Activated B cell treated with CpG ODN at 0.5 μM for 24 hours (primary cell): ENCODE results near the gene RAD21L1. TPM values are rescaled to one million over a fixed set of nuclear protein-coding genes. Genes with fewer than 3 reads are reported as not detected.

Source experiments
- ATAC-seq: fragments of 200-7000 bp; cut with Tn5 transposase; one replicate; pipeline ENCODE4 v1.10.0; 2021; ENCODE audit warnings: low read depth, mild to moderate bottlenecking, moderate library complexity
- CTCF ChIA-PET: fragments of 350-600 bp; sonication (Branson Sonifier 250); formaldehyde crosslinking; loops from one replicate; lab custom pipeline; 2021; ENCODE audit warnings: antibody characterized with exemption; lab: Charles Lee
- POLR2A ChIA-PET: fragments of 350-600 bp; sonication (Branson Sonifier 250); formaldehyde crosslinking; loops from one replicate; lab custom pipeline; 2021; ENCODE audit warnings: antibody characterized with exemption; lab: Charles Lee
- DNase-seq: peaks from one replicate; pipeline ENCODE4 v3.0.0; 2022
- H3K27ac Mint-ChIP-seq: one replicate; pipeline ENCODE4 v1.8.0; 2020; ENCODE audit warnings: mixed read lengths
- H3K27me3 Mint-ChIP-seq: one replicate; pipeline ENCODE4 v1.8.0; 2021; ENCODE audit warnings: mixed read lengths
- H3K36me3 Mint-ChIP-seq: one replicate; pipeline ENCODE4 v1.8.0; 2021; ENCODE audit warnings: low read depth, mixed read lengths
- H3K4me1 Mint-ChIP-seq: one replicate; pipeline ENCODE4 v1.8.0; 2021; ENCODE audit warnings: mixed read lengths
- H3K4me3 Mint-ChIP-seq: one replicate; pipeline ENCODE4 v1.8.0; 2020; ENCODE audit warnings: mild to moderate bottlenecking, mixed read lengths
- H3K9me3 Mint-ChIP-seq: one replicate; pipeline ENCODE4 v1.8.0; 2020; ENCODE audit warnings: mixed read lengths
- CTCF ChIP-seq: fragments of 200-600 bp; IDR thresholded peaks from one replicate; pipeline ENCODE4 v1.8.0; 2022; ENCODE audit warnings: antibody characterized with exemption, mild to moderate bottlenecking
- intact Hi-C: fragments of 100-400 bp; cut with micrococcal nuclease; formaldehyde crosslinking; loops from one replicate; pipeline ENCODE4 v1.15.1; 2024
- total RNA-seq: library from RNA; stranded (reverse); gene quantifications from 2 replicates; pipeline ENCODE4 v1.2.3, GENCODE V29; 2022

RAD21L1 gene
- total RNA-seq, 1 donor from 2014 or later = not detected

- intact Hi-C loops = no loop called here
- Mint-ChIP-seq H3K4me3 (no peak overlapping the region), H3K36me3 (no peaks in the 10 kb centered on the region), H3K27ac (no peak overlapping the region), H3K27me3 (no peaks in the 10 kb centered on the region), H3K4me1 (no peaks in the 10 kb centered on the region), H3K9me3 (no peaks in the 10 kb centered on the region)
- TF ChIP-seq CTCF = no peak
- DNase-seq (no peak), ATAC-seq (no peak)
- CTCF ChIA-PET = no interaction called here
- POLR2A ChIA-PET = no interaction called here
These were observed 61.5 kb downstream of the RAD21L1 start for GRCh38 chr20:1287306-1287705.

GRCh38 chr20:1287787-1288569, 62.1 kb downstream of the RAD21L1 start:
- no peak for TF ChIP-seq CTCF
- H3K27ac Mint-ChIP-seq = no peak overlapping the region
- H3K4me1 Mint-ChIP-seq = no peaks in the 10 kb centered on the region
- intact Hi-C loops = no loop called here
- no peaks in the 10 kb centered on the region for H3K36me3 Mint-ChIP-seq
- no peaks in the 10 kb centered on the region for H3K9me3 Mint-ChIP-seq
- DNase-seq (no peak), ATAC-seq (no peak)
- CTCF ChIA-PET = no interaction called here
- no peak overlapping the region for H3K4me3 Mint-ChIP-seq
- no peaks in the 10 kb centered on the region for H3K27me3 Mint-ChIP-seq
- POLR2A ChIA-PET = no interaction called here

GRCh38 chr20:1291191-1291741, 65.4 kb downstream of the RAD21L1 start:
- Mint-ChIP-seq H3K9me3 (no peaks in the 10 kb centered on the region), H3K27me3 (no peaks in the 10 kb centered on the region), H3K4me1 (no peaks in the 10 kb centered on the region), H3K27ac (no peak overlapping the region), H3K4me3 (no peak overlapping the region), H3K36me3 (no peaks in the 10 kb centered on the region)
- DNase-seq (no peak), ATAC-seq (no peak)
- intact Hi-C loops = no loop called here
- TF ChIP-seq CTCF = no peak
- ChIA-PET CTCF (interaction anchor here (1.4 kb wide), 1 partner anchor 9 kb away, joined by 3 read pairs; no protein-coding TSS in a partner anchor), POLR2A (no interaction called here)

GRCh38 chr20:1292620-1293019, 66.8 kb downstream of the RAD21L1 start:
- CTCF ChIA-PET = no interaction called here
- DNase-seq = no peak
- H3K27ac Mint-ChIP-seq = no peak overlapping the region

More at GRCh38 chr20:1292620-1293019, 66.8 kb downstream of the RAD21L1 start:
- intact Hi-C loops = no loop called here
- H3K4me3 Mint-ChIP-seq = no peak overlapping the region
- no peak for TF ChIP-seq CTCF
- no peak for ATAC-seq
- H3K36me3 Mint-ChIP-seq = no peaks in the 10 kb centered on the region
- H3K9me3 Mint-ChIP-seq = no peaks in the 10 kb centered on the region
- H3K27me3 Mint-ChIP-seq = no peaks in the 10 kb centered on the region
- POLR2A ChIA-PET = no interaction called here
- no peaks in the 10 kb centered on the region for H3K4me1 Mint-ChIP-seq
